SK-N-SH (cell line): ENCODE results near the gene CDC14B.

Experiments used
- FOXJ3 ChIP-seq: sonication (generic); formaldehyde crosslinking; IDR thresholded peaks from 2 replicates; pipeline ENCODE4 v1.5.1; 2020; ENCODE audit warnings: mild to moderate bottlenecking, missing genetic modification reagents
- GABPA ChIP-seq: IDR thresholded peaks from 2 replicates; pipeline ENCODE4 v1.4.0; 2012; ENCODE audit warnings: low read depth, mild to moderate bottlenecking
- POLR2AphosphoS5 ChIP-seq: IDR thresholded peaks from 2 replicates; pipeline ENCODE4 v1.6.1; 2012; ENCODE audit warnings: low read depth, low read length
- RFX5 ChIP-seq: IDR thresholded peaks from 2 replicates; pipeline ENCODE4 v1.6.1; 2012; ENCODE audit warnings: mild to moderate bottlenecking, improper control_type of control experiment, low read length
- TCF12 ChIP-seq: IDR thresholded peaks from 2 replicates; pipeline ENCODE4 v1.4.0; 2012
- TF ChIP-seq, protein P1 (sequence below): IDR thresholded peaks from 2 replicates; pipeline ENCODE4; 2012
- TF ChIP-seq, protein P2 (sequence below): fragments of 150-350 bp; IDR thresholded peaks from 2 replicates; pipeline ENCODE4 v1.6.1; 2017; ENCODE audit warnings: antibody characterized with exemption, low read length, low read depth, borderline replicate concordance
- TF ChIP-seq, protein P3 (sequence below): fragments of 200-600 bp; sonication (generic); IDR thresholded peaks from 2 replicates; pipeline ENCODE4 v1.6.1; 2017; ENCODE audit warnings: antibody characterized with exemption, mild to moderate bottlenecking, moderate library complexity
- TF ChIP-seq, protein P4 (sequence below): IDR thresholded peaks from 2 replicates; pipeline ENCODE4 v1.4.0; 2012; ENCODE audit warnings: low read depth

DNA sequence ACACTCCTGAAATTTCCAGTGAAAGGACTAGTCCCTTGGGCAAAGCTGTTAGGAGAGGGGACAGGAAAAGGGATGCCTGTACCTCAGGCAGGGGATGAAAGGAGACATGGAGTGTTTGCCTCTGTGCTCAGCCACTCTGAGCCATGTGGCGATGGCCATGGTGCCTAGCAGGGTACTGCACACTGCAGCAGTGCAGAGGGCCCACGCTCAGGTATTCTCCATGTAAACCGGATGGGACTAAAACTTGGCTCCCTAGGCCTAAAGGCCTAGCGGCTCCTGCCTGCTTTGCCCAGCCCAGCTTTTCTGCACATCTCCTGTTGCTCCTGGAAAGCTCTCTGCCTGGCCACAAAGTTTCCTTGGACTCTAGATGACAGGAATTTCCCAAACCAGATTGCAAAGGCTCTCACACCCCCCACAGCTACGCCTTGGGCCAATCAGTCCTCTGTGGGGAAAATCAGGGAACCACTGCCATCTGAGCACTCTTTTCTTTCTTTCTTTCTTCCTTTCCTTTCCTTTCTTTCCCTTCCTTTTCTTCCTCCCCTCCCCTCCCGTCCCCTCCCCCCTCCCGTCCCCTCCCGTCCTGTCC is 125.3 kb downstream of the CDC14B start:
- TF ChIP-seq, protein P1, sequence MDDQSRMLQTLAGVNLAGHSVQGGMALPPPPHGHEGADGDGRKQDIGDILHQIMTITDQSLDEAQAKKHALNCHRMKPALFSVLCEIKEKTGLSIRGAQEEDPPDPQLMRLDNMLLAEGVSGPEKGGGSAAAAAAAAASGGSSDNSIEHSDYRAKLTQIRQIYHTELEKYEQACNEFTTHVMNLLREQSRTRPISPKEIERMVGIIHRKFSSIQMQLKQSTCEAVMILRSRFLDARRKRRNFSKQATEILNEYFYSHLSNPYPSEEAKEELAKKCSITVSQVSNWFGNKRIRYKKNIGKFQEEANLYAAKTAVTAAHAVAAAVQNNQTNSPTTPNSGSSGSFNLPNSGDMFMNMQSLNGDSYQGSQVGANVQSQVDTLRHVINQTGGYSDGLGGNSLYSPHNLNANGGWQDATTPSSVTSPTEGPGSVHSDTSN = no peak
- TF ChIP-seq, protein P2, sequence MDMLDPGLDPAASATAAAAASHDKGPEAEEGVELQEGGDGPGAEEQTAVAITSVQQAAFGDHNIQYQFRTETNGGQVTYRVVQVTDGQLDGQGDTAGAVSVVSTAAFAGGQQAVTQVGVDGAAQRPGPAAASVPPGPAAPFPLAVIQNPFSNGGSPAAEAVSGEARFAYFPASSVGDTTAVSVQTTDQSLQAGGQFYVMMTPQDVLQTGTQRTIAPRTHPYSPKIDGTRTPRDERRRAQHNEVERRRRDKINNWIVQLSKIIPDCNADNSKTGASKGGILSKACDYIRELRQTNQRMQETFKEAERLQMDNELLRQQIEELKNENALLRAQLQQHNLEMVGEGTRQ = no peak
- no peak for TF ChIP-seq RFX5
- TF ChIP-seq, protein P3, sequence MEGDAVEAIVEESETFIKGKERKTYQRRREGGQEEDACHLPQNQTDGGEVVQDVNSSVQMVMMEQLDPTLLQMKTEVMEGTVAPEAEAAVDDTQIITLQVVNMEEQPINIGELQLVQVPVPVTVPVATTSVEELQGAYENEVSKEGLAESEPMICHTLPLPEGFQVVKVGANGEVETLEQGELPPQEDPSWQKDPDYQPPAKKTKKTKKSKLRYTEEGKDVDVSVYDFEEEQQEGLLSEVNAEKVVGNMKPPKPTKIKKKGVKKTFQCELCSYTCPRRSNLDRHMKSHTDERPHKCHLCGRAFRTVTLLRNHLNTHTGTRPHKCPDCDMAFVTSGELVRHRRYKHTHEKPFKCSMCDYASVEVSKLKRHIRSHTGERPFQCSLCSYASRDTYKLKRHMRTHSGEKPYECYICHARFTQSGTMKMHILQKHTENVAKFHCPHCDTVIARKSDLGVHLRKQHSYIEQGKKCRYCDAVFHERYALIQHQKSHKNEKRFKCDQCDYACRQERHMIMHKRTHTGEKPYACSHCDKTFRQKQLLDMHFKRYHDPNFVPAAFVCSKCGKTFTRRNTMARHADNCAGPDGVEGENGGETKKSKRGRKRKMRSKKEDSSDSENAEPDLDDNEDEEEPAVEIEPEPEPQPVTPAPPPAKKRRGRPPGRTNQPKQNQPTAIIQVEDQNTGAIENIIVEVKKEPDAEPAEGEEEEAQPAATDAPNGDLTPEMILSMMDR = no peak
- TF ChIP-seq TCF12 = no peak
- no peak for TF ChIP-seq POLR2AphosphoS5
- no peak for TF ChIP-seq GABPA
- TF ChIP-seq FOXJ3 (CRISPR knock-in tag) = no peak
- TF ChIP-seq, protein P4, sequence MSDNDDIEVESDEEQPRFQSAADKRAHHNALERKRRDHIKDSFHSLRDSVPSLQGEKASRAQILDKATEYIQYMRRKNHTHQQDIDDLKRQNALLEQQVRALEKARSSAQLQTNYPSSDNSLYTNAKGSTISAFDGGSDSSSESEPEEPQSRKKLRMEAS = no peak
